Urinary bladder (tissue), 4 donors: Measurements from ENCODE around the gene OR4K1. TPM values are rescaled to one million over a fixed set of nuclear protein-coding genes. Genes with fewer than 3 reads are reported as not detected.

Source experiments
- DNase-seq: peaks from one replicate; pipeline ENCODE4 v3.0.0-alpha.2; 2015; ENCODE audit errors: extremely low spot score
- H3K27ac ChIP-seq: one replicate; pipeline ENCODE4 v1.5.1; 2013; ENCODE audit warnings: low read depth, mild to moderate bottlenecking, moderate library complexity
- H3K36me3 ChIP-seq: one replicate; pipeline ENCODE4 v1.6.1; 2013; ENCODE audit warnings: mild to moderate bottlenecking, moderate library complexity; ENCODE audit not compliant: insufficient read depth
- H3K4me1 ChIP-seq: one replicate; pipeline ENCODE4 v1.6.1; 2013; ENCODE audit warnings: mild to moderate bottlenecking, moderate library complexity; ENCODE audit not compliant: insufficient read depth
- H3K4me3 ChIP-seq: one replicate; pipeline ENCODE4 v1.5.1; 2013; ENCODE audit warnings: low read depth, low read length
- WGBS: extraction: QIAGEN DNeasy Blood & Tissue Kit; methylation state at CpG from one replicate; pipeline ENCODE4 v1.1.7; 2013; 5-methylcytosine and 5-hydroxymethylcytosine counted together
- polyA plus RNA-seq: library from polyadenylated mRNA; stranded (reverse); fragments of 200-250 nt; gene quantifications from one replicate; pipeline ENCODE4 v1.2.3, GENCODE V29; 2013
- total RNA-seq: library from RNA; depleted of rRNA; stranded (reverse); fragments of >200 nt; gene quantifications from one replicate; pipeline ENCODE4 v1.2.3, GENCODE V29; 2014
- donor health status: healthy with polysubstance abuse.
- donor health status: healthy.

OR4K1 gene
- total and polyA plus RNA-seq, 2 donors: not detected

DNA sequence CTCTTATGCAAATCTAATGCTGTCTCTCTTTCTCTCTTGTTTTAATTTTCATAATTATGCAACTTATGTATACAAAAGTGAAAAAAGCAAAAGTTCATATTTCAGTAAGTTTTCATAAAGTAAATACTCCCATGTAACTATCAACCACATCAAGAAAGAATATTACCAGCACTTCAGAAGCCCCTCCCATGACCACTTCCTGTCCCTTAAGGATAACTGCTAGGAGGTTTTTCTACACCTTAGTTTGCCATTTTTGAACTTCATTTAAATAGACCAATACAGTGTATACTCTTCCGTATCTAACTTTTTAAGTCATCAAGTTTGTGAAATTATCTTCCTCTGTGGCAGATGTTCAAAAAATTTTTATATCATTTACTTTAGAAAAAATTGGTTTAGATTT is 44.1 kb downstream of the OR4K1 start:
- Histone ChIP-seq H3K4me1 (no peaks in the 10 kb centered on the region), H3K27ac (no peak overlapping the region), H3K36me3 (no peaks in the 10 kb centered on the region), H3K4me3 (no peak overlapping the region)
- WGBS: 67% methylated on average over 1 of the region's 1 CpG
- DNase-seq: no peak

DNA sequence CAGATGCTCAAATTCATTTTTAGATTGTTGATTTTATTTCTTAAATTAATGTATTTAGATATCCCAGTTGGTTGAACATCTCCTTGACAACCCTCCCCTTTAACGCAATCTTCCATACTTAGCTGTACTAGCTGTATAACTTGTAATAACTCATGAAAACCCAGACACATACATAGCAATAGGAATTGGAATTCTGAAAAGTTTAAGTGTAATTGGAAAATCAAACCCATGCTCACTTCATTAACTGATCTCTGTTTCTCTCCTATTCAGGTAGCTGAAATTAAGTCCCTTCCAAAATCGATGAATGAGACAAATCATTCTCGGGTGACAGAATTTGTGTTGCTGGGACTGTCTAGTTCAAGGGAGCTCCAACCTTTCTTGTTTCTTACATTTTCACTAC is 44.6 kb downstream of the OR4K1 start, which contains the start of gene OR4K15:
TSS of gene OR4K15 (plus strand) at position 301 of the 400 bp plus-strand sequence. CDS start at position 301, 0 bp downstream.
- no peaks in the 10 kb centered on the region for H3K36me3 ChIP-seq
- 99% methylated on average over 3 of the region's 3 CpGs for WGBS
- DNase-seq: no peak

More for the DNA sequence above, 44.6 kb downstream of the OR4K1 start, which contains the start of gene OR4K15:
- H3K4me3 ChIP-seq: no peak within 1 kb of the TSS
- no peak within 1 kb of the TSS for H3K27ac ChIP-seq
- no peaks in the 10 kb centered on the region for H3K4me1 ChIP-seq

Other genes with a start within 250 kb of the OR4K1 start
- not detected for gene OR11H2, start 217.0 kb upstream of the OR4K1 start, total RNA-seq
- not detected for gene OR11H2, start 217.0 kb upstream of the OR4K1 start, polyA plus RNA-seq
- not detected for gene OR4Q3, start 187.3 kb upstream of the OR4K1 start, total RNA-seq
- not detected for gene OR4Q3, start 187.3 kb upstream of the OR4K1 start, polyA plus RNA-seq
- not detected for gene OR4M1, start 157.4 kb upstream of the OR4K1 start, total RNA-seq
- gene OR4M1, start 157.4 kb upstream of the OR4K1 start, polyA plus RNA-seq: not detected
- not detected for gene OR4N2, start 127.1 kb upstream of the OR4K1 start, total RNA-seq
- not detected for gene OR4N2, start 127.1 kb upstream of the OR4K1 start, polyA plus RNA-seq
- not detected for gene OR4K2, start 55.8 kb upstream of the OR4K1 start, total RNA-seq
- not detected for gene OR4K2, start 55.8 kb upstream of the OR4K1 start, polyA plus RNA-seq
- gene OR4K5, start 10.3 kb upstream of the OR4K1 start, total RNA-seq: not detected
- gene OR4K5, start 10.3 kb upstream of the OR4K1 start, polyA plus RNA-seq: not detected
- gene OR4K15, start 44.7 kb downstream of the OR4K1 start, total RNA-seq: not detected
- gene OR4K15, start 44.7 kb downstream of the OR4K1 start, polyA plus RNA-seq: not detected
- gene OR4Q2, start 71.2 kb downstream of the OR4K1 start, total RNA-seq: not detected
- gene OR4Q2, start 71.2 kb downstream of the OR4K1 start, polyA plus RNA-seq: not detected
- not detected for gene OR4K14, start 88.4 kb downstream of the OR4K1 start, total RNA-seq
- not detected for gene OR4K14, start 88.4 kb downstream of the OR4K1 start, polyA plus RNA-seq
- not detected for gene OR4K13, start 105.1 kb downstream of the OR4K1 start, total RNA-seq
- not detected for gene OR4K13, start 105.1 kb downstream of the OR4K1 start, polyA plus RNA-seq
- gene OR4L1, start 129.1 kb downstream of the OR4K1 start, total RNA-seq: not detected
- not detected for gene OR4L1, start 129.1 kb downstream of the OR4K1 start, polyA plus RNA-seq
- gene OR4K17, start 179.8 kb downstream of the OR4K1 start, total RNA-seq: not detected
- gene OR4K17, start 179.8 kb downstream of the OR4K1 start, polyA plus RNA-seq: not detected
- not detected for gene OR4N5, start 207.9 kb downstream of the OR4K1 start, total RNA-seq
- gene OR4N5, start 207.9 kb downstream of the OR4K1 start, polyA plus RNA-seq: not detected